ENCODE results near the gene NEU4. TPM values are rescaled to one million over a fixed set of nuclear protein-coding genes. Genes with fewer than 3 reads are reported as not detected.

The NEU4 gene
- total RNA-seq, 1 experiment from 2014 or later: 2.2 TPM

DNA sequence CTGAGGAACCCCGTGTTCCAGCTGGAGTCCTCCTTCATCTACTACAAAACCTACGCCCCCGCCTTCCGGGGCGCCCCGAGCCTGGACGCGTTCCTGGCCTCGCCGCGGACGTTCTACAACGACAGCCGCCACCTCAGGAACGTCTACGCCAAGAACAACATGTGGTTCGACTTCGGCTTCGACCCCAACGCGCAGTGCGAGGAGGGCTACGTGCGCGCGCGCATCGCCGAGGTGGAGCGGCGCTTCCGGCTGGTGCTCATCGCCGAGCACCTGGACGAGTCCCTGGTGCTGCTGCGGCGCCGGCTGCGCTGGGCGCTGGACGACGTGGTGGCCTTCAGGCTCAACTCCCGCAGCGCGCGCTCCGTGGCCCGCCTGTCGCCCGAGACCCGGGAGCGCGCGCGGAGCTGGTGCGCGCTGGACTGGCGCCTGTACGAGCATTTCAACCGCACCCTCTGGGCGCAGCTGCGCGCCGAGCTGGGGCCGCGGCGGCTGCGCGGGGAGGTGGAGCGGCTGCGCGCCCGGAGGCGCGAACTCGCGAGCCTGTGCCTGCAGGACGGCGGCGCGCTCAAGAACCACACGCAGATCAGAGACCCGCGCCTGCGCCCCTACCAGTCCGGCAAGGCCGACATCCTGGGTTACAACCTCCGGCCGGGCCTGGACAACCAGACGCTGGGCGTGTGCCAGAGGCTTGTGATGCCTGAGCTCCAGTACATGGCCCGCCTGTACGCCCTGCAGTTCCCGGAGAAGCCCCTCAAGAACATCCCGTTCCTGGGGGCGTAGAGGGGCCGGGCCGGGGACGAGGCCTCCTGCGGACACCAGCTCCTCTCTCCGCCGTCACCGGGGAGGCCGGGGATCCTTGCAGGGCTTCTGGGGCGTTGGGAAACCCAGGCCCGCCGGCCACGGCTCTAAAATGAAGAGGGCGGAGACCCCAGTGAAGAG lies 5.3 kb upstream of the NEU4 start (continued):
- TF ChIP-seq FOXP1 (CRISPR knock-in tag; IDR thresholded peaks at IDR 0.05; ENCODE audit: borderline replicate concordance) (peak; percentile 72; the same call in 1 of the 2 replicates), ARID4B (CRISPR knock-in tag; IDR thresholded peaks at IDR 0.05; ENCODE audit: borderline replicate concordance) (no peak), OVOL2 (CRISPR knock-in tag; IDR thresholded peaks at IDR 0.05; ENCODE audit: borderline replicate concordance) (no peak), PRDM15 (CRISPR knock-in tag; IDR thresholded peaks at IDR 0.05) (no peak), TEAD1 (CRISPR knock-in tag; IDR thresholded peaks at IDR 0.05) (no peak), EMX1 (CRISPR knock-in tag; IDR thresholded peaks at IDR 0.05) (no peak), MLX (CRISPR knock-in tag; IDR thresholded peaks at IDR 0.05) (no peak), ZMAT4 (CRISPR knock-in tag; IDR thresholded peaks at IDR 0.05) (no peak), ZNF317 (CRISPR knock-in tag; IDR thresholded peaks at IDR 0.05; ENCODE audit: borderline replicate concordance, low read depth) (0 out of 2 replicates have a peak, but pooled peaks have one; percentile 29), FOXJ3 (CRISPR knock-in tag; IDR thresholded peaks at IDR 0.05; ENCODE audit: borderline replicate concordance) (no peak), ZNF219 (CRISPR knock-in tag; IDR thresholded peaks at IDR 0.05; ENCODE audit: borderline replicate concordance) (no peak), HMGA2 (CRISPR knock-in tag; IDR thresholded peaks at IDR 0.05) (no peak), MXD4 (CRISPR knock-in tag; IDR thresholded peaks at IDR 0.05; ENCODE audit: borderline replicate concordance) (no peak), NR2C2 (CRISPR knock-in tag; IDR thresholded peaks at IDR 0.05) (no peak), ATF1 (CRISPR knock-in tag; IDR thresholded peaks at IDR 0.05) (no peak), NR3C1 (CRISPR knock-in tag; conservative IDR thresholded peaks at IDR 0.05; ENCODE audit: low read depth) (0 out of 2 replicates have a peak, but pooled peaks have one; percentile 55), USF1 (CRISPR knock-in tag; IDR thresholded peaks at IDR 0.05) (no peak), AFF4 (CRISPR knock-in tag; IDR thresholded peaks at IDR 0.05; ENCODE audit: borderline replicate concordance) (no peak), CREB1 (CRISPR knock-in tag; IDR thresholded peaks at IDR 0.05) (peak; percentile 46; the same call in 1 of the 2 replicates), TP53 (CRISPR knock-in tag; IDR thresholded peaks at IDR 0.05) (peak; percentile 97), ZBTB21 (CRISPR knock-in tag; IDR thresholded peaks at IDR 0.05; ENCODE audit: borderline replicate concordance) (no peak; the same call in 1 of the 2 replicates)
- TF ChIP-seq, protein P1, sequence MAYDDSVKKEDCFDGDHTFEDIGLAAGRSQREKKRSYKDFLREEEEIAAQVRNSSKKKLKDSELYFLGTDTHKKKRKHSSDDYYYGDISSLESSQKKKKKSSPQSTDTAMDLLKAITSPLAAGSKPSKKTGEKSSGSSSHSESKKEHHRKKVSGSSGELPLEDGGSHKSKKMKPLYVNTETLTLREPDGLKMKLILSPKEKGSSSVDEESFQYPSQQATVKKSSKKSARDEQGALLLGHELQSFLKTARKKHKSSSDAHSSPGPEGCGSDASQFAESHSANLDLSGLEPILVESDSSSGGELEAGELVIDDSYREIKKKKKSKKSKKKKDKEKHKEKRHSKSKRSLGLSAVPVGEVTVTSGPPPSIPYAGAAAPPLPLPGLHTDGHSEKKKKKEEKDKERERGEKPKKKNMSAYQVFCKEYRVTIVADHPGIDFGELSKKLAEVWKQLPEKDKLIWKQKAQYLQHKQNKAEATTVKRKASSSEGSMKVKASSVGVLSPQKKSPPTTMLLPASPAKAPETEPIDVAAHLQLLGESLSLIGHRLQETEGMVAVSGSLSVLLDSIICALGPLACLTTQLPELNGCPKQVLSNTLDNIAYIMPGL (CRISPR knock-in tag; IDR thresholded peaks at IDR 0.05): 0 out of 2 replicates have a peak, but pooled peaks have one; percentile 29
